ENCODE results near the gene EHMT2. TPM values are rescaled to one million over a fixed set of nuclear protein-coding genes. Genes with fewer than 3 reads are reported as not detected.
A peak's percentile ranks its signal among the peaks of the same experiment; 100 is the strongest.

EHMT2 gene
- total and polyA plus RNA-seq, 2 of the 13 experiments (the other 11 are each of a cell fraction or from before 2014, with no cell fraction given): 55.2 to 69.2 TPM

DNA sequence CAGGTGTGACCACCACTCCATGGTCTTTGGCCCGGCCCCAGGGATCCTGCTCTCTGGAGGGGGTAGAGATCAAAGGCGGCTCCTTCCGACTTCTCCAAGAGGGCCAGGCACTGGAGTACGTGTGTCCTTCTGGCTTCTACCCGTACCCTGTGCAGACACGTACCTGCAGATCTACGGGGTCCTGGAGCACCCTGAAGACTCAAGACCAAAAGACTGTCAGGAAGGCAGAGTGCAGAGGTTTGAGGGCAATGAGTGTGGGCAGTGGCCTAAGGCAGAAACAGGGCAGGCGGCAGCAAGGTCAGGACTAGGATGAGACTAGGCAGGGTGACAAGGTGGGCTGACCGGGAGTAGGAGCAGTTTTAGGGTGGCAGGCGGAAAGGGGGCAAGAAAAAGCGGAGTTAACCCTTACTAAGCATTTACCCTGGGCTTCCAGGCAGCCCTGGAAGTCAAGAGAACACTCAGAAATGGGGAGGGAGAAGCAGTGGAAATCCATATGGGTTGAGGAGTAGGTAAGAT, 48.9 kb upstream of the EHMT2 start (continued):
- TF ChIP-seq, protein P1, sequence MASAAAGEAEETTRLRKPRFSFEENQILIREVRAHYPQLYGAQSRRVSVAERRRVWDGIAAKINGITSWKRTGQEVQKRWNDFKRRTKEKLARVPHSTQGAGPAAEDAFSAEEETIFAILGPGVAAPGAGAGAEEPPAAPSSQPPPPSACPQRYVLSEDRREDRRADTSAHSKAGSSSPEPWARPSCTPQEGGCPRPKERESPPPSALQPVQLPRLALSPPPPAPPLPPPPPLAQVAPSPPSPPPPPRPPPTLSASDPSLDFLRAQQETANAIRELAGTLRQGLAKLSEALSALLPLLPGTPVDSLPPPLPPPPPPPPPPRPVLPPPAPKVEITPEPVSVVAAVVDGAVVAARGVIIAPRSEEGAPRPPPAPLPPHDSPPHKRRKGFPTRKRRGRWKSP (CRISPR knock-in tag; IDR thresholded peaks at IDR 0.05): no peak
- TF ChIP-seq SKIL (CRISPR knock-in tag; IDR thresholded peaks at IDR 0.05; ENCODE audit: borderline replicate concordance): no peak
- no peak for TF ChIP-seq FOXP1 (IDR thresholded peaks at IDR 0.05)
- no peak for TF ChIP-seq FOXP1 (CRISPR knock-in tag; IDR thresholded peaks at IDR 0.05)
- TF ChIP-seq HNRNPL (IDR thresholded peaks at IDR 0.05; ENCODE audit: low read depth, low read length): no peak
- no peak for TF ChIP-seq JUND (CRISPR knock-in tag; IDR thresholded peaks at IDR 0.05)
- no peak for TF ChIP-seq STAT5B (CRISPR knock-in tag; IDR thresholded peaks at IDR 0.05)
- TF ChIP-seq MXD1 (CRISPR knock-in tag; IDR thresholded peaks at IDR 0.05): peak; percentile 44; the same call in 1 of the 2 replicates
- TF ChIP-seq, protein P2, sequence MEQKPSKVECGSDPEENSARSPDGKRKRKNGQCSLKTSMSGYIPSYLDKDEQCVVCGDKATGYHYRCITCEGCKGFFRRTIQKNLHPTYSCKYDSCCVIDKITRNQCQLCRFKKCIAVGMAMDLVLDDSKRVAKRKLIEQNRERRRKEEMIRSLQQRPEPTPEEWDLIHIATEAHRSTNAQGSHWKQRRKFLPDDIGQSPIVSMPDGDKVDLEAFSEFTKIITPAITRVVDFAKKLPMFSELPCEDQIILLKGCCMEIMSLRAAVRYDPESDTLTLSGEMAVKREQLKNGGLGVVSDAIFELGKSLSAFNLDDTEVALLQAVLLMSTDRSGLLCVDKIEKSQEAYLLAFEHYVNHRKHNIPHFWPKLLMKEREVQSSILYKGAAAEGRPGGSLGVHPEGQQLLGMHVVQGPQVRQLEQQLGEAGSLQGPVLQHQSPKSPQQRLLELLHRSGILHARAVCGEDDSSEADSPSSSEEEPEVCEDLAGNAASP (CRISPR knock-in tag; IDR thresholded peaks at IDR 0.05; ENCODE audit: borderline replicate concordance): no peak
- no peak for TF ChIP-seq PAXIP1 (CRISPR knock-in tag; conservative IDR thresholded peaks at IDR 0.05)
- no peak for TF ChIP-seq PHF21A (CRISPR knock-in tag; IDR thresholded peaks at IDR 0.05)
- TF ChIP-seq ZMYM3 (CRISPR knock-in tag; IDR thresholded peaks at IDR 0.05): no peak
- no peak for TF ChIP-seq ZNF225 (CRISPR knock-in tag; IDR thresholded peaks at IDR 0.05)
- TF ChIP-seq KLF16 (CRISPR knock-in tag; IDR thresholded peaks at IDR 0.05): no peak
- no peak for TF ChIP-seq ZBTB42 (CRISPR knock-in tag; IDR thresholded peaks at IDR 0.05)
- TF ChIP-seq, protein P3, sequence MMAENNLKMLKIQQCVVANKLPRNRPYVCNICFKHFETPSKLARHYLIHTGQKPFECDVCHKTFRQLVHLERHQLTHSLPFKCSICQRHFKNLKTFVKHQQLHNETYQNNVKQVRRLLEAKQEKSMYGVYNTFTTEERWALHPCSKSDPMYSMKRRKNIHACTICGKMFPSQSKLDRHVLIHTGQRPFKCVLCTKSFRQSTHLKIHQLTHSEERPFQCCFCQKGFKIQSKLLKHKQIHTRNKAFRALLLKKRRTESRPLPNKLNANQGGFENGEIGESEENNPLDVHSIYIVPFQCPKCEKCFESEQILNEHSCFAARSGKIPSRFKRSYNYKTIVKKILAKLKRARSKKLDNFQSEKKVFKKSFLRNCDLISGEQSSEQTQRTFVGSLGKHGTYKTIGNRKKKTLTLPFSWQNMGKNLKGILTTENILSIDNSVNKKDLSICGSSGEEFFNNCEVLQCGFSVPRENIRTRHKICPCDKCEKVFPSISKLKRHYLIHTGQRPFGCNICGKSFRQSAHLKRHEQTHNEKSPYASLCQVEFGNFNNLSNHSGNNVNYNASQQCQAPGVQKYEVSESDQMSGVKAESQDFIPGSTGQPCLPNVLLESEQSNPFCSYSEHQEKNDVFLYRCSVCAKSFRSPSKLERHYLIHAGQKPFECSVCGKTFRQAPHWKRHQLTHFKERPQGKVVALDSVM (CRISPR knock-in tag; IDR thresholded peaks at IDR 0.05): no peak
- no peak for TF ChIP-seq ZNF337 (CRISPR knock-in tag; IDR thresholded peaks at IDR 0.05; ENCODE audit: borderline replicate concordance, low read depth)
- TF ChIP-seq NFYC (CRISPR knock-in tag; IDR thresholded peaks at IDR 0.05): no peak

Data from HepG2 (cell line).